CD4-positive, alpha-beta T cell treated with Interleukin-17A for 4 hours (primary cell): ENCODE data around the gene FGD5.
A peak's percentile ranks its signal among the peaks of the same experiment; 100 is the strongest.
"Not testable (repeated sequence)": the region's sequence is repeated elsewhere in the genome, so short reads cannot be mapped to it uniquely, and the experiment has no call there.

ENCODE experiments used
- DNase-seq: peaks from one replicate; pipeline ENCODE4 v3.0.0-alpha.2; 2020; ENCODE audit warnings: mixed read lengths

The FGD5 gene

DNA sequence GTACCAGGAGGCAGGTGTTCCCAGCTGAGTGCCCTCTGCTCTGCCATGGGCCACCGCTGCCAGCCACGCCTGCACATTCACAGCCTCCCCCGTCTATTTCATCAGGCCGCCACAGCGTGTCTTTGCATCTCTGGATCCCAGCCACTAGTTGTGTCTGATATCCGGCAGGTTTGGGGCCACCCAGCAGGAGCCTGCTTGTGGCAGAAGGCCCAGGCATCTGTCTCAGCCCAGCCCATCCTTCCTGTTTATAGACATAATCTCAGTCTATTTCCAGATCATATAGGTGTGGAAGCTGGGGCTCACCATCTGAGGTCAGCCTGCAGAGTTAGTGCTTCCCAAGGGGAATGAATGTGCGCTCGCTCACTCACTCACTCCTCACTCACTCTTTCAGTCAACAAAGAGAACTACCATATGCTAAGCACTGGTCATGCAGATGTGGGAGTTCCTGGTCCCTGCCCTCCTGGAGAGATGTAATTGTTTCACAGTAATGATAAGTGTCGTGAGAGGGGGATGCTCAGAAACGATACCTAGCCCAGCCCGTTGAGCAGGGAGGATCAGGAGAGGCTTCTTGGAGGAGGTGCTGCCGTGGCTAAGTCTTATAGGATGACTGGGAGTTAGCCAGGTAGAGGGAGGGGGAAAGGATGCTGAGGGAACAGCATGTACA is 60.6 kb downstream of the FGD5 start:
- peak; percentile 71 for DNase-seq

DNA sequence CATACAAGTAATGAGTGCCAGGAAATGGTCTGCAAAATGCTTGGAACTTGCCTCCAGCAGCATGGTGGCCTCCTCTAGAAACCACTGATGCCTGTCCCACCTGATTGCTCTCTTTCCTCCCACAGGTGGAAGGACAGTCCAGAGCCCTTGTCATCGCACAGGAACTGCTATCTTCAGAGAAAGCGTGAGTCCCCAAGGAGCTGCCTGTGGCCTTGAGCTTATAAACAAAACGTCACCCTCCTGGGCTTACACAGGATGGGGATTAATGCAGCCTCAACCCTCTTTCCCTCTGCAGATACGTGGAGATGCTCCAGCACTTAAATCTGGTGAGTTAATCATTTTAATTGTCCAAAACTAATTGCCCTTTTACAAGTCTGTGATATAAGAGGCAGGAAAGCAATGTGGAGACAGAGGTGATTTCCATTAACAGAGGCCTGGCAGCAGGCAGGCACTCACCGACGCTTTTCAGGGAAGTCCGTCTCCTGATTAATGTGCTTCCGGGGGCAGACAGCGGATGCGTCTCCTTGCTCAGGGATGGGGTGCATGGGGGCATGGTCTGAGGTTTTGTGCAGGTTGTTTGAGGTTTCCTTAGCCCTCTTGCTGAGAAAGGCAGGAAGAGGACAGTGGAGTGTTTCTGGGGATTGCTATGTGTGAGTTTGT is 61.8 kb downstream of the FGD5 start:
- peak; percentile 27 for DNase-seq

DNA sequence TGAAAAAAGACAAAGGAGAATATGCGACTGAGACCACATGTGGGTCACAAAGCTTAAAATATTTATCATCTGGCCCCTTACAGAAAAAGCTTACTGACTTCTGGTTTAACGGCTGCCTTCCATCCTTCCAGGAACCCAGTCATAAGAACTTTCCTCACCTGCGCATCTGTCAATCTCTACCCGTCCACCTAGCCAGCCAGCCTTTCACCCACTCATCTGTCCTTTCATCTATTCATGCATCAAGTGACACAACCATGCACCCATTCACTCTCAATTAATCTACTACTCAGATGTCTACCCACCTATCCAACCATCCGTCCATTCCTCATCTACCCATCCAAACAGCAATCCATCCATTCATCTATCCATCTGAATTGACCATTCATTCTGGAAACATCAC is 64.5 kb downstream of the FGD5 start:
- no peak for DNase-seq

DNA sequence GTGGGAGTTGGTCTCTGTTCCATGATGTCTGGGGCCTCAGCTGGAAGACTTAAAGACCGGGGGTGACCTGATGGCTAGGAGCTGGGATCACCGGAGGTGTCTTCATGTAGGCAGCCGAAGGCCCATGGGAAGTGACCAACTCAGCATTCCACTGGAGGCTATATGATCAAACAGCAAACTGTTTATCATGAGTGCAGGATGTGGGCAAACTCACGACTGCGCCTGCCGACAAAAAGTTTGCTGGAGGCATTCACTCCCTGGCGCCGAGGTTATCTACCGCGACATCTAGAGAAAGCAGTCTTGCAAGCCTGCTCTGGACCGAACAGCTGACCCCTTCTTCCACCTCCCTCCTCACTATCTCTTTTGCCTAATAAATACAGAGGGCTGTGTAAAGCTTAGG is 65.9 kb downstream of the FGD5 start:
- peak; percentile 72 for DNase-seq

DNA sequence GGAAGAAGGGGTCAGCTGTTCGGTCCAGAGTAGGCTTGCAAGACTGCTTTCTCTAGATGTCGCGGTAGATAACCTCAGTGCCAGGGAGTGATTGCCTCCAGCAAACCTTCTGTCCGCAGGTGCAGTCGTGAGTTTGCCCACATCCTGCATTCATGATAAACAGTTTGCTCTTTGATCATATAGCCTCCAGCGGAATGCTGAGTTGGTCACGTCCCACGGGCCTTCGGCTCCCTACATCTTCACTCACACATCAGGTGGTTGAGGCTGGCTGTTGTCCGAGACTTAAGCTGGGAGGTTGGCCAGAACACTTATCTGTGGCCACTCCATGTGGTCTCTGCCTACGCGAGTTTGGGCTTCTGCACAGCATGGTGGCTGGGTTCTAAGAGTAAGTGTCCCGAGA is 66.5 kb downstream of the FGD5 start:
- peak; percentile 63 for DNase-seq

DNA sequence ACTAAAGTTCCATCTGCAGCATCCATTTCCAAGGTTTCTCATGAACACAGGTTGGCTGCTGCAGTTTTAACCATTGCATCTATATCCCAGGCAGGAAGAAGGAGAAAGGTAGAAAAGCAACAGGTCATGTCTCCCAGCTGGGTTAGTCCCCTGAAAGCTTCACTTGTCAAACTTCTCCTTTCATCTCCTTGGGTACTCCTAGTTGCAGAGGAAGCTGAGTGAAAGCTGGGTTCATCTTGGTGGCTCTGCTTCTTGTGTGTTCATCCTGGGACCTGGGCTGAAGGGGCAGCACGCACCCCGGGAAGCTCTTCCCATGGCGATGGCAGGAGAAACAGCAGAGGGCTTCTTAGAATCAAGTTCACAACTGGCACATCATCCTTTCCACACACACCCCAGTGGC is 67.3 kb downstream of the FGD5 start:
- DNase-seq, result no peak

DNA sequence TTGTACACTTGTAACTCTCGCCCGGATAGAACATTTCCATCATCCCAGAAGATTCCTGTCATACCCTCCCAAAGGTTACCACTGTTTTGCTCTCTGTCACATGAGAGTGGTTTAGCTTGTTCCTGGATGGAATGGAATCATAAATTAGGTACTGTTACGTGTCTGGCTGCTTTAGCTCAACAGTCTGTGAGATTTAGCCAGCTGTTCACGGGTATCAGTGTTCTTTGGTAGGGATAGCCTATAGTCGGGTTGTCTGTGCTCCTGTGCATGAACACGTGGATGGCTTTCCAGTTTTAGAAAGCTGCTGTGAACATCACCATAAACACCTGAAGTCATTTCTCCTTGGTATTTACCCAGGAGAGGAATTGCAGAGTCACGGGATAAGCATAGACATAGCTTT is 70.4 kb downstream of the FGD5 start:
- no peak for DNase-seq

DNA sequence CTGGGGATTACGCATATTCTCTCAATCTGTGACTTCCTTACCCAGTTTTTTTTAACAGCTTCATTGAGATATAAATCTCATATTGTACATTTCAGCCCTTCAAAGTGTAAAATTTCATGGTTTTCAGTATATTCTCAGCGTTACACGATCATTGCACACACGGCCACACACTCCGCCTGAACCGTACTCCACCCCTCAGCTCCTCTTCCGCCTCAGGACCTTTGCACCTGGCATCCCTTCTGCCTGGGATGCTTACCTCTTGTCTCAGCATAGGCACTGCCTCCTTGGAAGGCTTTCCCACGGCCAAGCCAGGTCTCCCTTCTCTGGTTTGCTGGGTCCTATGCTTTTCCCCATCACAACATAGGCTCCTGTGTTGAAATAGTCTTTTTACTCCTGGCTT is 71.2 kb downstream of the FGD5 start:
- DNase-seq, result no peak

DNA sequence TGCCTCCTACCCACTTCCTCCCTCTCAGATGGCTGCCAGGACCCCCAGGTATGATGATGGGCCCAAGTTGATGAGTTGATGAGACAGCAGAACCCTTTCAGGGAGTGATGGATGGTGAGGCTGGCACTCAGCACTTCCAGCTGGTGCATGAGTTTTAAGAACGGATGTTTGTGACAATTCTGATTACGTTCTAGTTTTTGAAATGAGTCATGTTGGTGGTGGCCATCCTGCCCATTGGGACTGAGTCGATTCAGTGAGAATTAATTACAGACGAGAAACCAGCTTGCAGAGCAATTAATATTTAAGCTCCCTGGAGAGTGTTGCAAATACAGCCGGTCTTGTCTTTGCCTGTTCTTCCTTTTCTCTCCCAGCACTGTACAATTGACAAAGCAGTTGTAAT is 71.7 kb downstream of the FGD5 start:
- peak; percentile 26 for DNase-seq

DNA sequence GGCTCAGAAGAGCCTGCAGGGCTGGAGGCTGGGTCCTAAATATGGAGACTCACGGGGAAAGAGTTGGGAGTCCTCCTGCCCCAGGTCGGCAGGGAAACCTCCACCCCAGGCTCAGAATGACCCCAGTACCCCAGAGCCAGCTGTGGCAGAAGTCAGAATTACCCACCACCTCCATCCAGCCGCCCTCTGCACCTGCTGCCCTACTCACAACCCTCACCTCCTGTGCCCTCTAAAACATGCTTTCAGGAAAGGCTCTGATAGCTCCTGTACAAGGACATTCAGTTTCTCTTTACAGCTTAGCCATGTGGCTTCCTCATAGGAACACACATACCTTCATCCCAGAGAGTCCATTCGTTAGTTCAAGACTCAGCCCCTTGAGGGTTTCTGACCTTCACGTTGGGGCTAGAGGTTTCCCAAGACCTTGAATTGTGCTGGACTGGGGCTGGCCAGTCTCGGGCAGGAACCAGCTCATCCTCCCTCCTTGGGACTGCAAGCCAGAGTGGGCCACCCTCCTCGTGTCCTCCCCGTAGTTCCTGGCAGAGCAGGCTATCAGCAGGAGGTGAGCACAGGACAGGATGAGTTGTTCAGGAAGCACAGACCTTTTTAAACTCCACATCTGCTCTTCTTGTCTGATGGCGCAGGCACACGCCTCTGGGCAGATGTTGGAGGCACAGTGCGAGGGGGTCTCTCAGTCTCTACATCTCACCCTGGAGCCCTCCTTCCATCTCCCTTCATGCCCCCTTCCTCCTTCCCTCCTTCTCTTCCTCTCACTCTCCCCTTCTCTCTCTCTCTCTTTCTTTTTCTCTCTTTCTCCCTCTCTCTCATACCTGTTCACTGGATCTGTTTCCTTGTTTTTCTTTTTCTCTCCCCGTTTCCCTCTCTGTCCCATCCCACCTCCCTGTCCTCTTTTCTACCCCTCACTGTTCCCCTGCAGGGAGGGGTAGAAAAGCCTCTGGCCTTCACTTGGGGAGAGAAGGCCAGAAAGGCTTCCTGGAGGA is 72.7 kb downstream of the FGD5 start:
- DNase-seq, result no peak

DNA sequence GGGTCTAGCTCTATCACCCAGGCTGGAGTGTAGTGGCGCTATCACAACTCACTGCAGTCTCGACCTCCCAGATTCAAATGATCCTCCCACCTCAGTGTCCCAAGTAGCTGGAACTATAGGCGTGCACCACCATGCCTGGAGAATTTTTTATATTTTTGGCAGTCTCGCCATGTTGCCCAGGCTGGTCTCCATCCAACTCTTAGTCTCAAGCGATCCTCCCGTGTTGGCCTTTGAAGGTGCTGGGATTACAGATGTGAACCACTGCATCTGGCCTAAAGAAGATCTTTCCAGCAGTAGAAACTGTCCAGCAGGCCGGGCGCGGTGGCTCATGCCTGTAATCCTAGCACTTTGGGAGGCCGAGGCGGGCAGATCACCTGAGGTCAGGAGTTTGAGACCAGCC is 73.5 kb downstream of the FGD5 start:
- no peak for DNase-seq

DNA sequence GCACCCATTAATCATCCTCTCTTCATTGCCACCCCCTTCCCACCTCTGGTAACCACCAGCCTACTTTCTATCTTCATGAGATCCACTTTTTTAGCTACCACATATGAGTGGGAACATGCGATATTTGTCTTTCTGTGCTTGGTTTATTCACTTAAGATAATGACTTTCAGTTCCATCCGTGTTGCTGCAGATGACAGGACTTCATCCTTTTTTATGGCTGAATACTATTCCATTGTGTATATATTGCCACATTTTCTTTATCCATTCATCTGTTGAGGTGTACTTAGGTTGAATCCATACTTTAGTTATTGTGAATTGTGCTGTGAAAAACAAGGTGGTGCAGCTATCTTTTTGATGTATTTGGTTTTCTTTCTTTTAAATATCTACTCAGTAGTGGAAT is 75.3 kb downstream of the FGD5 start:
- no peak for DNase-seq

DNA sequence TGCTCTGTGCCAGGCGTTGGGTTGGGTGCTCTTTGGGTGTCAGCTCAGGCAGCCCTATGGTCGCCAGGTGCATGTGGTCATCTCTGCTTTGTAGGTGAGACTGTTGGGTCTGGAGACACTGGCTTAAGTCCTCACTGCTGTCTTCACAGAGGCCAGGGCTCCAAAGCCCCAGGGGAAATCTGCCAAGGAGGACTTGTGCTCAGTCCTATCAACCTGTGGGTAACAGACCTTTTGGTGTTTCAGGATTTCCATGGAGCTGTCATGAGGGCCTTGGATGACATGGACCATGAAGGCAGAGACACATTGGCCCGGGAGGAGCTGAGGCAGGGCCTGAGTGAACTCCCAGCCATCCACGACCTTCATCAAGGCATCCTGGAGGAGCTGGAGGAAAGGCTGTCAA is 78.5 kb downstream of the FGD5 start:
- DNase-seq, result no peak

DNA sequence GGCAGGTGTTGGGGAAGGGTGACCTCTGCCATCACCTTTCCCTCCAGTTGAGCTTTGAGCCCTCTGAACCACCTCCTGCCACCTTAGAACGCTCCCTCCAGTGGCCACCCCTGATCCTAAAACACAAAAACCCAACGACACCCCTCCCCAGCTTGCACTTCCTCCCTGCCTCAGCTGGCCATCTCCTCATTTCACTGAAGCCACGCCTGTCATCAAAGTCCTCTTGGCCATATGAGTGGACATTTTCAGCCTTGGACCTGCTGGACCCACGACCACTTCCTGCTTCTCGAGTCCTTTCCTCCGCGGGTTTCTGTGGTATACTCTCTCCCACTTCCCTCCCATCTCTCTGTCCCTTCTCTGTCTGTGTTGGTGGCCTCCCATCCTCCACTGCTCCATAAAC is 80.2 kb downstream of the FGD5 start:
- peak; percentile 13 for DNase-seq

DNA sequence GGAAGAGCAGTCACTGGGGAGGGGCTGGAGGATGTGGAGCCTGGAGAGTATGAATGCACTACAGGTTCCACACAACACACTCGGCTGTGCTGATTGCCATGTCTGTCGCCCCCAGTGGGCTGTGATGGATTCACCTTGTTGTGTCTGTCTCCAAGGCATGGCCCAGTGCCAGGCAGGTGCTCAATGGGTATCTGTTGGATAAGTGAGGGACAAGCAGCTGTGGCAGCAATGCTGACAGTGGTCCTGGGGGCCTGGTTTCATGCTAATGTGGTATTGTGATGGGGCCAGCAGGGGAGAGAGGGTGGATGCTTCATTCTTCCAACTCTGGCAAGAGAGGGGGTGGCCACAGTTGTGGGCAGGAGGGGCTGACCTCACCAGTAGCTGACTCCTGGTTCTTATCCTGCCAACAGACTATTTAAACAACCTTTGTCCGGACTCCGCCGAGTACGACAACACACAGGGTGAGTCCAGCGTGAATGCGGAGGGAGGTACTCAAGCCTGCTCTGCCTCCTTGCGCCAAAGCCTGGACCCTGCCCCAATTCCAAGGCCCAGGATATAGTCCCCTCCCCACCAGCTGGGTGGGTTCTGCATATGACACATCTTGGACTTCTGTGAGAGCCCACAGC is 81.3 kb downstream of the FGD5 start:
- no peak for DNase-seq

DNA sequence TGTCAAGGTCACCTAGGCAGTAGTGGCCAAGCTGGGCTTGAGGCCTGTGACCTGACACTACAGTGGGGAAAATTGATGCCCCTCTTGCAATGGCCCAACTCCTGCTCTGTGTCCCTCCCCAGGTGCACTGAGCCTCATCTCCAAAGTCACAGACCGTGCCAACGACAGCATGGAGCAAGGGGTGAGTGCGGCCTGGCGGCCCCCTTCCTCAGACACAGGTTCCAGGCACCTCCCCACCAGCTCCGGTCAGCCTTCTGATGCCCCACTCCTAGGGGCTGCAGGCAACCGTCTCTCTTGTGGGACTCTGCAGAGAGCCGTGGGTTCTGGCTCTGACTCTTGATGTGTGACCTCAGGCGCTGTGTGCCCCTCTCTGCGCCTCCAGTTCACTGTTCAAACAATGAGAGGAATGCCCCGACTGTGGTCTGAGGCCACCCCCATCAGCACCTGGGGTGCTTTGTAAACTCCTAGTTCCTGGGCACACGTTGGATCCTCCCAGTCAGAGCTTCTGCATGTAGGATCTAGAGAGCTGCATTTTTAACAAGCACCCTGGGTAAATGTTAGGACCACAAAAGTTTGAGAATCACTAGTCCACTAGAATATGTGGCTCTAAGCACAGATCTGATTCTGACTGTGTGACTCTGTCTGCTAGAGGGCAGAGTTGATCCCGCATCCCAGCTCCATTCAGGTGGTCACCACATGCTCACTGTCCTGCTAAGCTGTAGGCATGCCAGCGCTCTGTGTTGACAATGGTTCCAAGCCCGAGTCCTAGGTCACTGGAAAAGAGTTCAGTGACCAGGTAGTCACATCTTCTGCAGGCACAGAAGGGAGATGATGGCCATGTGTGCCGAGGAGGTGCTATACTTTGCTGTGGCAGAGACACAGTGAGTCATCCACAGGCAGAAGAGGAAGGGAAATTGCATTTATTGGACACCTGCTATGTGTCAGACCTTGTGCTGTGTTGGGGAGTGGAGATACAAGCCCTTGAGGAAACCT is 82.4 kb downstream of the FGD5 start:
- DNase-seq, result no peak

DNA sequence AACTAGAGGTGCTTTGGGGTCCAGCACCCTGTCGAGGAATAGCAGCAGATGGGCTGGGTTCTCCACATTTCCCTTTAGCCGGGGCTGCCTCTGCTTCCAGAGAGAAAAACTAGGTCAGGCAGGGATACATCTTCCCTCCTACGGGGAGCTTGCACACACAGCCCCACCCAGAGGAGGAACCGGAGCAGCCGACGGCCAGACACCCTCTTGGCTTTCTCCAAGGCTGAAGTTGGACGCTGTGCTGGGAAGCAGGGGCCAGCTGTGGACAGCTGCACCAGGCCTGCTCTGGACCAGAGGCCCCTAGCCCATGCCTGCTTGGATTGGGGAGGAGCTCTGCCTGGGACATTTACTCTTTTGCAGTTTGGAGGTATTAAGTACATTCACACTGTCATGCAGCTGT is 84.0 kb downstream of the FGD5 start:
- no peak for DNase-seq

DNA sequence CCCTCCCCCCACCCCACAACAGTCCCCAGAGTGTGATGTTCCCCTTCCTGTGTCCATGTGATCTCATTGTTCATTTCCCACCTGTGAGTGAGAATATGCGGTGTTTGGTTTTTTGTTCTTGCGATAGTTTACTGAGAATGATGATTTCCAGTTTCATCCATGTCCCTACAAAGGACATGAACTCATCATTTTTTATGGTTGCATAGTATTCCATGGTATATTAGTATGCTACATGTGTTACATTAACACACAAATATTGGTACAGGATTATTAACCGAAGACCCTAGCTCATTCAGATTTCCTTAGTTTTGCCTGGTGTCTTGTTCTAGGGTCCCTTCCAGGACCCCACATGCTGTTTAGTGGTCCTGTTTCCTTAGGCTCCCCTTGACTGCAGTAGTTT is 84.7 kb downstream of the FGD5 start:
- not testable (repeated sequence) for DNase-seq

DNA sequence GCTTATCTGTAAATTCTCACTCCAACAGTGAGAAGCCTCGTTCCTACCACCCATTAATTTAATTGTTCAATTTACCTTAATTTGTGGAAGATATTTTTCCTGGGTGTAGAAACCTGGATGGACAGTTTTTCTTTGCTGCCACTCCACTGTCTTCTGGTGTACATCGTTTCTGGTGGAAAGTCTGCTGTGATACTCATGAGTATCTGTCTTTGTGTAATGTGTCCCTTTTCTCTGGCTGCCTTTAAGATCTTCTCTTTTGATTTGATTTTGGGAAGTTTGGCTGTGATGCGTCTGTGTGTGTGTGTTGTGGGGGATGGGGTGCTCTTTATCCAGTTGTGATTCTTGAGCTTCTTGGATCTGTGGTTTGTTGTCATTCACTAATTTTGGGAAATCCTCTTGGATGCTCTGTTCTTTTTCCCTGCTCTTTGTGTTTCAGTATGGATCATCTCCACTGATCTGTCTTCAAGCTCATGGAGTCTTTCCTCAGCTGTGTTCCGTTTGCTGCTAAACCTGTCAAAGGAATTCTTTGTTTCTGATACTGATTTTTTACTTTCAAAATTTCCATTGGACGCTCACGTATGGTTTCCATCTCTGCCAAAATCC is 86.4 kb downstream of the FGD5 start:
- no peak for DNase-seq

DNA sequence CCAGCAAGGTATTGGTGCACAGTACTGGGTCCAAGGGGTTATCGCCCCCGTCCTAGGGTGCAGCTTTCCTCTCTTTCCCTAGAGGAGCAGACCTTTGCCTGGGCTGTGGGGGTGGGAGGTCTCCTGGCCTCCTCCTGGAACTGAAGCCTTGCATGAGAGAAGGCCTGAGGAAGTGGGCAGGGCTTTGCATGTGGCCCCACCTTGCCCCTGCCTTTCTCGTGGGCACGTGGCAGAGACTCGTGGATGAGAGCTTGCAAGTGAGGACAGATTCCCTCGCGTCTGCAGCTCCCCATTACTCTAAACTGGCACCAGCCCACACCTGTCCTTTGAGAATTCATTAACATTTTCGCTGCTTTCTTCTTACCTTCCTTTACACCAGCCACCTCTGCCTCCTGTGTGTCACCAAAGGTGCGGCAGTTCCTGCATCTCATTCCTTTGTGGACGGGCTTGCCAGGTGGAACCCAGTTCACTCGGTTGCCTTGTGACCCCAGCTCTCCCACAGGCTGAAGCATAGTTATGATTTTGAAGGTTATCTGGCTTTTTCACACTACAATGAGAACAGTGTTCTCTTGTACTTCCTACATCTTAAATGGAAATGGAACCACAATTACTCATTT is 87.7 kb downstream of the FGD5 start:
- no peak for DNase-seq
